ENCODE data around the gene PFDN2. TPM values are rescaled to one million over a fixed set of nuclear protein-coding genes. Genes with fewer than 3 reads are reported as not detected.
A peak's percentile ranks its signal among the peaks of the same experiment; 100 is the strongest.

Gene PFDN2
- total and polyA plus RNA-seq, 2 experiments from 2014 or later = 45.6 to 352 TPM

- Histone ChIP-seq H3K4me2 (no peak overlapping the region), H3K4me3 (no peak overlapping the region), H2AFZ (no peak overlapping the region), H3K36me3 (ENCODE audit: insufficient read depth) (no peaks in the 10 kb centered on the region), H3K4me1 (ENCODE audit: insufficient read depth) (0 out of 2 replicates have a peak, but pooled peaks cover 4% of the 10 kb centered on the region), H3F3A (replicated peaks; ENCODE audit: low read depth) (no peaks in the 10 kb centered on the region), H4K20me1 (replicated peaks; ENCODE audit: insufficient read depth) (no peaks in the 10 kb centered on the region), H3K9me2 (ENCODE audit: insufficient read depth) (no peaks in the 10 kb centered on the region), H3K79me2 (replicated peaks; ENCODE audit: insufficient read depth) (no peaks in the 10 kb centered on the region), H3K27ac (ENCODE audit: low read depth) (no peak overlapping the region), H3K27me3 (ENCODE audit: insufficient read depth) (no peaks in the 10 kb centered on the region)
- TF ChIP-seq, protein P1, sequence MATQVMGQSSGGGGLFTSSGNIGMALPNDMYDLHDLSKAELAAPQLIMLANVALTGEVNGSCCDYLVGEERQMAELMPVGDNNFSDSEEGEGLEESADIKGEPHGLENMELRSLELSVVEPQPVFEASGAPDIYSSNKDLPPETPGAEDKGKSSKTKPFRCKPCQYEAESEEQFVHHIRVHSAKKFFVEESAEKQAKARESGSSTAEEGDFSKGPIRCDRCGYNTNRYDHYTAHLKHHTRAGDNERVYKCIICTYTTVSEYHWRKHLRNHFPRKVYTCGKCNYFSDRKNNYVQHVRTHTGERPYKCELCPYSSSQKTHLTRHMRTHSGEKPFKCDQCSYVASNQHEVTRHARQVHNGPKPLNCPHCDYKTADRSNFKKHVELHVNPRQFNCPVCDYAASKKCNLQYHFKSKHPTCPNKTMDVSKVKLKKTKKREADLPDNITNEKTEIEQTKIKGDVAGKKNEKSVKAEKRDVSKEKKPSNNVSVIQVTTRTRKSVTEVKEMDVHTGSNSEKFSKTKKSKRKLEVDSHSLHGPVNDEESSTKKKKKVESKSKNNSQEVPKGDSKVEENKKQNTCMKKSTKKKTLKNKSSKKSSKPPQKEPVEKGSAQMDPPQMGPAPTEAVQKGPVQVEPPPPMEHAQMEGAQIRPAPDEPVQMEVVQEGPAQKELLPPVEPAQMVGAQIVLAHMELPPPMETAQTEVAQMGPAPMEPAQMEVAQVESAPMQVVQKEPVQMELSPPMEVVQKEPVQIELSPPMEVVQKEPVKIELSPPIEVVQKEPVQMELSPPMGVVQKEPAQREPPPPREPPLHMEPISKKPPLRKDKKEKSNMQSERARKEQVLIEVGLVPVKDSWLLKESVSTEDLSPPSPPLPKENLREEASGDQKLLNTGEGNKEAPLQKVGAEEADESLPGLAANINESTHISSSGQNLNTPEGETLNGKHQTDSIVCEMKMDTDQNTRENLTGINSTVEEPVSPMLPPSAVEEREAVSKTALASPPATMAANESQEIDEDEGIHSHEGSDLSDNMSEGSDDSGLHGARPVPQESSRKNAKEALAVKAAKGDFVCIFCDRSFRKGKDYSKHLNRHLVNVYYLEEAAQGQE (IDR thresholded peaks at IDR 0.05; ENCODE audit: unreplicated experiment) = no peak
- TF ChIP-seq STAT1 (IDR thresholded peaks at IDR 0.05; ENCODE audit: unreplicated experiment) (no peak), CTCF (conservative IDR thresholded peaks at IDR 0.05; ENCODE audit: low read depth in 2 of 2) (peak; percentile 65 to 78), ETS1 (IDR thresholded peaks at IDR 0.05) (no peak)
- DNase-seq (ENCODE audit: low spot score) (peak; percentile 82), ATAC-seq (peak; percentile 83)
- H3K27me3 Mint-ChIP-seq (ENCODE audit: insufficient read depth, low read depth, poor library complexity) = peaks cover 12% of the 10 kb centered on the region
- peaks cover 5% of the 10 kb centered on the region; the same call in 2 of the 3 replicates for H3K4me1 Mint-ChIP-seq
- H3K9me3 Mint-ChIP-seq = no peaks in the 10 kb centered on the region
- no peak overlapping the region for H3K4me3 Mint-ChIP-seq
- H3K36me3 Mint-ChIP-seq (ENCODE audit: low read depth) = no peaks in the 10 kb centered on the region
- no peak overlapping the region for H3K27ac Mint-ChIP-seq
Observed at GRCh38 chr1:161071886-161072371, 45.9 kb downstream of the PFDN2 start.

- Mint-ChIP-seq H3K27me3 (ENCODE audit: insufficient read depth, low read depth, poor library complexity) (peaks cover 14% of the 10 kb centered on the region), H3K9me3 (no peaks in the 10 kb centered on the region), H3K27ac (no peak overlapping the region), H3K4me1 (peaks cover 5% of the 10 kb centered on the region; the same call in 2 of the 3 replicates), H3K36me3 (ENCODE audit: low read depth) (no peaks in the 10 kb centered on the region), H3K4me3 (no peak overlapping the region)
- Histone ChIP-seq H3K27me3 (ENCODE audit: insufficient read depth) (no peaks in the 10 kb centered on the region), H3K9me2 (ENCODE audit: insufficient read depth) (no peaks in the 10 kb centered on the region), H2AFZ (no peak overlapping the region), H3F3A (replicated peaks; ENCODE audit: low read depth) (no peaks in the 10 kb centered on the region), H3K4me3 (no peak overlapping the region), H3K36me3 (ENCODE audit: insufficient read depth) (no peaks in the 10 kb centered on the region), H3K4me1 (ENCODE audit: insufficient read depth) (0 out of 2 replicates have a peak, but pooled peaks cover 4% of the 10 kb centered on the region), H3K27ac (ENCODE audit: low read depth) (no peak overlapping the region), H3K79me2 (replicated peaks; ENCODE audit: insufficient read depth) (no peaks in the 10 kb centered on the region), H4K20me1 (replicated peaks; ENCODE audit: insufficient read depth) (no peaks in the 10 kb centered on the region), H3K4me2 (no peak overlapping the region)
- ATAC-seq (no peak), DNase-seq (ENCODE audit: low spot score) (no peak)
- TF ChIP-seq JUNB (IDR thresholded peaks at IDR 0.05; ENCODE audit: unreplicated experiment) (no peak), ZNF114 (CRISPR knock-in tag; IDR thresholded peaks at IDR 0.05) (no peak), POLR2AphosphoS5 (IDR thresholded peaks at IDR 0.05; ENCODE audit: low read depth) (no peak), ETS1 (IDR thresholded peaks at IDR 0.05) (no peak), CREB1 (CRISPR knock-in tag; IDR thresholded peaks at IDR 0.05; ENCODE audit: low read depth) (no peak), ZNF331 (CRISPR knock-in tag; IDR thresholded peaks at IDR 0.05; ENCODE audit: low read depth) (no peak)
Observed at GRCh38 chr1:161070761-161071160, 47.1 kb downstream of the PFDN2 start.
